Stimulated activated CD8-positive, alpha-beta memory T cell treated with anti-CD3 and anti-CD28 coated beads, Interleukin-2, amount 100 ng/mL, for 48 hours (primary cell): ENCODE data around the gene PEMT.

ENCODE experiments used
- DNase-seq, 2 donors: peaks; one replicate each; pipeline ENCODE4 v3.0.0-alpha.2; 2020; ENCODE audit warnings: low read depth in 2 of 2

Gene PEMT

DNA sequence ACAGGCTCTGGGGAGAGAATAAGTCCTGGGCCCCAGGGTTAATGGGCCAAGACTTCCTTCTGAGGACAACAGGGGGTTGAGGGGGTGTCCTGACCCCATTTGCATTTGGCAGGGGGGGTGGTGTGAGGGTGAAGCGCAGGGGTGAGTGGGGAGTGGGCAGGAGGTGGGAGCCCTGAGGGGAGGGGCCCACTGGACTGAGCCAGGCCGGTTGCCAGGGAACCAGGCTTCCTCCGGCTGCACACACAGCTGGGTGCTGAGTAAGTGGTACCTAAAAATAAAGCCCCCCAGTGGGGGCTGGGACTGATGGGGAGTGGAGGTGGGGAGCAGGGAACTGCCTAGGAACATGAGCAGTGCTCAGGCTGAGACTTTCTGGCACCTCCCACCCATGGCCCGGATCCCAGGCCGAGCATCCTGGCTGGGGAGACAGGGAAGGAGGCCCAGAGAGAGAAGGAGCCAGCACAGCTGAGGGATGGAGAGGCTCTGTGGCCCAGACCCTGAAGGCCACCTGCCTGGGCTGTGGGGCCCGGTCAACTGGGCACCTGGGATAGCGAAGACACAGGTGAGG, 87.9 kb downstream of the PEMT start:
- DNase-seq: no peak

DNA sequence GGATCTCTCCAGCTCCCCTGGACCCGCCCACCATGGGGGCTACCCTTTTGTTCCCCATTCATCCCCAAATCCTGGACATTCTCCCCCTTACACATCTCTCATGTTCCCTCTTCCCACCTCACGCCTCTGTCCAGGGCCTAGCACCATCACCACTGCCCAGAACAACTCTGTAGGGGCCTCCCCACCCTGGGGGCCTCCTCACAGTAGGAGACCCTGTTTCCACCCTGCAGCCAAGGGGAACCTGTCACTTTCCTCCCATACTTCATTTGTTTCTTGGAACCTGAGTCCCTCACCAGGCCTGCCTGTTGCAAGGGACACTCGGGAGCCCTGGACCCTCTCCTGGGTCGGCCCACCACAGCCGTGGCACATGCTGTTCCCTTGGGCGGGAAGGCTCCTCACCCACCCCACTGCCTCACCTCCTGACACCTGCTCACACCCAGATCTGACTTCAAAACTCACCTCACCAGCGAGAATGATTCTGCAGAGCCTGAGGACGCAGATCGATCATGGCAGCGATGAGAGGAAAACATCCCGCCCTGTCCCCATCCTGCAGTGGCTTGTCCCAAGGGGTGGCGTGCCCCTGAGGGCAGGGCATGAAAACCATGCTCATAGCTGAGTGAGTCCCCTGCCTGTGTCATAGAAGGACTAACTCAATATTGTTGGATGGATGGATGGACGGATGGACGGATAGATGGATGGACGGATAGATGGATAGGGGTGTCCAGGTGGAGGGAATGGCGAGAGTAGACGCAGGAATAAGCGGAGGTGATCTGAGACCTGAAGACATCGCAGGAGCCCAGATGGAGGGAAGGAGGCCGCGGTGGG, 88.6 kb downstream of the PEMT start:
- no peak for DNase-seq

DNA sequence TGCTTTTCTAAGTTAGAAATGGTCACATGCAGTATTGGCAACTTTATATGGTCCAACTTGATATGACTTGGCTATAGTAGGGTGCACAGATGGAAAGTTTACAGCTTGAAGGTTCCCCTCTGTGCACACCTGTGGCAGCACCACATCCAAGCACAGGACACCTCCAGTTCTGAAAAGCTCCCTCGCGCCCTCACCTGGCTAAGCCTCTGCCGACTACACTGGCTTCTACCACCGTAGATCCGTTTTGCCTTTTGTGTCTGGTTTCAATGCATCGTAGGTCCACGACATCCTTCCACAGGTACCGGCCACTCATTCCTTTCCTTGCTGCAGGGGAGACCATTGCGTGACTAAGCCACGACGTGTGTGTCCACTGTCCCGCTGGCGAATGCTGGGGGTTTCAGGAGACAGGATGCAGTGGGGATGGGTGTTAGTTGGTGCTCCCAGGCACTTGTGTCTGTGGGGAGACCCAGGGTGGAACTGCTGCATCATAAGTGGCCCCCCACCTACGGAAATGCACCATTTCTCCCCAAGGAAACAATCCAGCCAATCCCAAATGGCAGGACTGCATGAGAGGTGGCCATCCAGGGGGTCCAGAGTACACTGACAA, 90.4 kb downstream of the PEMT start:
- DNase-seq: no peak

DNA sequence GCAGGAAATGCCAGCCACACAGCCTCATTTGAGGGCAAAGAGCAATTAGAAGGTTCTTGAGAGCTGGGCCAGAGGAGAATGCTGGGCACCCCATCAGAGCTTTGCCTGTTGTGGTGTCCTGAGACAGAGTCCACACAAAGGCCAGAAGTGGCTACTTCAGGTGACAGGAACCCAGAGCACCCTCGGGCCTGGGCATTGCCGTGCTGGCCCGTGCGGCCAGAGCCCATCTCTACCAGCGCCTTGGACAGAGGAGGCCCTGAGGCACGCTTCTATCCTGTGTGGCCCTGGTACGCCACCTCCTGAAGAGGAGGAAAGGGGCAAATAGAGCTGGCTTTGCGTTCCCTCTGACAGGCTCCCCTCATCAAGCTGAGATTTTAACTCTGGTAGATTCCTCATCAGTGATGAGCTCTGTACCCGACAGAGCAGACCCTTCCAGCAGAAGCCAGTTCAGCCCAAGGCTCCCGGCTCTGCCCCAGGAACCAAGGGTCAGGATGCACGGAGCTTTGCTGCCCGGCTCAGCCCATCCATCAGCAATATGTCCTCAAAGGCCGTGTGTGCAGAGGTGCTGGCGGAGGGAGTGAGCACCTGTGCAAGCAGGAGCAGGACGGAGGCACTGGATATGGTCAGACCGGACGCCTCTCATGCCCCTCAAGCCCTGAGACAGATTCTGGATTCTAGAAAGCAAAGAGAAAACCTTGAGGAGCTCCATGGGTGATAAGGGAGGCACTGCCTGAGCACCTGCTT, 91.9 kb downstream of the PEMT start:
- DNase-seq: no peak

DNA sequence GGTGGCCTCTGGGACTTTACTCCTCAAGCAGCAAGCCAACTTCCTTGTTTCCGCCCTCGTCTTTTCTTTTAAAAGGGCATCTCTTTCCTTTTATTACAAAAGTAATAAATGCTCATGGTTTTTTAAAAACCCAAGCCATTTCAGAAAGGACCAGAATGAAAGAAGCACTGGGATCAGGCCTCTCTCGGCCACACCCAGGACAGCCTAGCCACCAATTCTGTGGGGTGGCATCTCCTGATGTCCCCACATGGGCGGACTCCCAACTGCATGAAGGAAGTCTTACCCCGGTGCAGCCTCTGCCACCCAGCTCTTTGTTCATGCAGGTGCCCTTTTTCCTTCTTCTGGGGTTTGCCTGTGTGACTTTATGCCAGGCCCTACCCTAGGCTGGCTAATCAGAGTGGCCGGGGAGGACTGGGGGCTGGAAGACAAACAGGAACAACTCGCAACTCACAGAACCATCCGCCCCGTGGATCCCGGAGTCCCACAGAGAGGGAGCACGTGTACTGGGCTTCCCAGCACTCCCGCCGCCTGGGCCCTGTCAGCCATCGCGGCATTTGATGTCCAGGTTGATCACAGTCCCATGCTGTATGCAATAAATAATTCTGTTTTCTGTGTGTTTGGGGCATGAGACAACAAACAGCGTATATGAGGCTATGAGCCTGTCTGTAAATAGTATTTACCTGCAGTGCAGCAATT, 92.8 kb downstream of the PEMT start:
- no peak for DNase-seq

DNA sequence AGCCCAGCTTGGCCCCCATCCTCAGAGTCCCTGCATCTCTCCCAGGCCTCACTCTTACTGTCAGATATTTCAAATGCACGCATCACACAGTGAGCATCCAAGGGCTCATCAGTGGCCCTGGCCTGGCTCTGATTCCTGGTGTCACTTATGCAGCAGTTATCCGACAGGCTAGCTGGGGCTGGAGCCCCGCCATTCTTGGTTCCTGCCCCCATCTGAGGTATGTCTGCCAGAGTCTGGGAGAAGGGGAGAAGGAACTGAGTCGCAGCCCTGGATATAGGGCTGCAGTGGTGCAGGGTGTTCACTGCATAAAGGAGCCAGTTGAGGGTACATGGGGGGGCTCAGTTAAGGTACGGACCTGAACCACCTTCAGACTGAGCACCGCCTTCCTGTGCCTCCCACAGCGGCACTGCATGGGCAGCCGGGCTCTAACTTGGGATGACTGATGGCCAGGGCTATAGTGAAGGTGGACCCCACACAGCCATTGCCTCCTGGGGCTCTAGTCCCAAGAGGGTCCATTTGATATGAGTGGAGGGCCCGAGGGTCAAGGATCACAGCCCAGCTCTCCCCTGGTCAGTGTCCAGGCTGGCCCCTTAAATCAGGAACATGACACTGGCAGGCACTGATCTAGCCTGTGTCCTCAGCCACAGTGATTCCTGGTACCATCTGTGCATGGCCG, 93.5 kb downstream of the PEMT start:
- DNase-seq: no peak

DNA sequence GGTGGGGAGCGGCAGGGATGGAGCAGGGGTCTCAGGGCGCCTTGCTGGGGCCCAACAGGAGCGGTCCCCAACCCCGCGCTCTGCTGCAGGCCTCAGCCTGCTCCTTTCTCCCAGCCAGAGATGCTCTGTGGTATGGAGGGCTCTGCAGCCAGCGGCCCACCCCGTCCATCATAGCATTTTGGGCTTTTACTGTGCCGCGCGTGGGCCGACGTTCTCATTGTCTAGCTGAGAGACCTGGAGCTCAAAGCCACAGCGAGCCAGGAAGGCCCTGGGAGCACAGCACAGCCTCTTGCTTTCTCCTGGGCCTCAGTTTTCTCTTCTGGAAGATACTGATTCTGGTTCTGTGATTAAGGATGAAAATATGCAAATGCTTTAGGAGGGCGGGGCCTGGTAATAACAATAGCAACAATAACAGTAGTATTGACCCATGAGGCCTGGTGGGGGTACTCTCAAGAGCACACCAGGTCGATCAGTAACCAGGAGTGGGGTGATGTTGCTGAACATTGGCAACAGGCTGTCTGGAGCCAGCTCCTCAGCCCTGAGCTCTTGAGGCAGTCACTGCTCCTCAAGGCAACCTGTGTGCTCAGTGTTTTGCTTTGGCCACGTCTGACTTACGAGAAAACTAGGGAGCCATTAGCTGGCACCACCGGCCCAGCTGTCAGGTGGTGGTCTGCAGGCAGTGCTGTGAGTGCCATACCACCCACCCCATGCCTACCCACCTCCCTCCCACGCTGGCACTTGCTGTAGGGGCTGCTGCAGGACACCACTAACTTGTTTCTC, 94.3 kb downstream of the PEMT start:
- DNase-seq: no peak

DNA sequence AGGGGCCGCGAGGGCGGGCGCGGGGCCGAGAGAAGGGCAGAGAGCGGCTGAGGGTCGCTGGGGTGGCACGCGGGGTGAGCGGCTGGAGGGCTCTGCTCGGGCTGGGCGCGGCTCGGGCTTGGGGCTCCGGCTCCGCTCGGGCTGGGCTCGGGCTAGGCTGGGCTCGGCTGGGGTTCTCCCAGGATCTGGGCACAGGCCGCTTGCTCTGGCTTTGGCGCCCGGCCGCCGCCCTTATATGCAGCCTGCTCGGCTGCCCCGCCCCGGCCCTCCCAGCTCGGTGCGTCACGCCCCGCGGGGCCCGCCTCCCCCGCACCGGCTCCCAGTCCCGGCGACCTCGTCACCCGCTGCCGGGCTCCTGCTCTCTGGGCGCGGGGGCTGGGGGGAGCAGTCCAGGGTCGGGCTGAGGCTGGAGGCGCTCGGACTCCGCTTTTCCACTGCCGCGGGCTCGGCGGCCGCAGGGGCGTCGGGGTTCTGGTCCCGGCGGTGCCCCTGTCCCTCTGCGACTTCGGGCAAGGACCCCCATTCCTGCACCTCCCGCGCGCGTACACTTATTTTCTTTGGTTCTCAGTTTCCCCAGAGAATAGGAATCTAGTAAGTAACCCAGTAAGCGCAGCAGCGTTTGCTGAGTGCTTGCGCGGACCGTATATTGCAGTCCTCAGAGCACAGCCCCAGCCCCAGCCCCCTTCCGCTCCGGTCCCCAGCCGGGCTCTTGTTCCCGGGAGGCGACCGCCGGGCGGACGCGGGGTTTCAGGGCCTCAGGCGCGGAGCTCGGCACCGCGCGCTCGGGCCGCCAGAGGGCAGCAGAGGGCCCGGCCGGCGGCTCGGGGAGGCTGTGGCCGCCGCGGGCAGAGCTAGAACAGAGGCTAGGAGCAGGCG, 95.1 kb downstream of the PEMT start, which contains the start of gene RASD1:
Gene RASD1 (minus strand): TSS at position 207 of the 876 bp plus-strand sequence. CDS start 214 bp downstream, outside the sequence.
- DNase-seq: peak; percentile 74 to 80

DNA sequence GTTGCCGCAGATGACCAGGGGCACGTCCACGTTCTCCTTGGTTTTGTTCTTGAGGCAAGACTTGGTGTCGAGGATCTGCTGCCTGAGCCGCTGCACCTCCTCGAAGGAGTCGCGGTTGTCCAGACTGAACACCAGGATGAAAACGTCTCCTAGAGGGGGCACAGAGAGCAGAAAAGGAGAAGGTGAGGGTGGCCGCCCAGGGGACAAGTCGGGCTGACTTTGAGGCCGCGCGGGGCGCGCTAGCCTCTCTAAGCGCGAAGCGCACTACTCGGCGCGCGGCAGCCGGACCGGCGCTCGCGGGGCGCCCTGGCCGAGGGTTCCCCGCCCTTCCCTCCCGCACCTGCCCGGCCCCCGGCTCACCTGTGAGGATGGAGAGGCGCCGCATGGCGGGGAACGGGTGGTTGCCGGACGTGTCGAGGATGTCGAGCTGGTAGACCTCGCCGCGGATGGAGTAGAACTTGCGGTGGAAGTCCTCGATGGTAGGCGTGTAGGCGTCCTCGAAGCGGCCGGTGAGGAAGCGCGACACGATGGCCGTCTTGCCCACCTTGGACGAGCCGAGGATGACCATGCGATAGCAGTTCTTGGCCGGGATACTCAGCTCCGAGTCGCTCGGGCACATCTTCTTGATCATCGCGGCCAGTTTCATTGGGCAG, 95.8 kb downstream of the PEMT start:
- DNase-seq: no peak

DNA sequence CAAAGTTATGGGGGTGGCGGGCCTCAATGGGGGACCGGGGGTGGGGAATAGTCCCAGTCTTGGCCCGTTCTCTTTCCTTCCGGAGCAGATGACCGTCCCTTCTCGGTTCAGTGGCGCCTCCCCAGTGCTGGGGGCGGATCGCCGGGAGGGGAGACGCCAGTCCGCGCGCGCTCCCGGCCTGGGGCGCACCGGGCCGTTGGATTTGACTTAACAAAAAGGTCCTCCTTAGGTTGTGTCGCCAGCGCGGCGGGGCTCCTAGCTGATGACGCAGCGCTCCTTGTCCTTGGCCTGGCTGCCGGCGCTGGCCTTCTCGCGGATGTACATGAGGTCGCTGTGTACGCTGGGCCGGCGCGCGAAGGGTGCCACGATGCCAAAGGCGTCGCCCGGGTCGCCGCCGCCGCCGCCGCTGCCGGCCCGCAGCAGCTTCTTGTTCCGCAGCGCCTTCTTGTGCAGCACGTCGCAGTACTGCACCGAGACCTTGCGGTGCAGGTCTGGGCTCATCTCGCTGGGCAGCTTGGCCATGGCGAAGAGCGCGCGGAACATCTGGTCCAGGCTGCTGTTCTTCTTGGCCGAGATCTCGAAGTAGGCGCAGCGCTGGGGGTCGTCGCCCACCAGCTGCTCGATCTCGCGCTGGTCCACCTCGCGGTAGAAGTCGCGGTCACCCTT, 96.5 kb downstream of the PEMT start:
- no peak for DNase-seq

DNA sequence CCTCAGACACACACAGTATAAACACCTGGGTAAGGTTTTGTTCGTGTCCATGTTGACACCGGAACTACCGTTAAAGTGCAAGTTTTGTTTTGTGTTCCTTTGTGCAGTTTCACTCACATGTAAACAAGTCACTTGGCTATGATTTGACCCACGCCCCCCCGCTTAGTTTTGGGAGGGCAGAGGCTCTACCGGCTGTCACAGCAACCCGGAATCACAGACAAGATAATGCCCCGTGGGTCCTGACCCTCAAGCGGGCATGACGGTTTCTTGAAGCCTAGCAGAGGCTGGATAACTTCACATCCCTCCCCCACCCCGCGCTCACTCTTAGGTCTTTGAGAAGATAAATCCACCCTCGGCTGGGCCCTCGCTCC, 97.0 kb downstream of the PEMT start:
- no peak for DNase-seq

DNA sequence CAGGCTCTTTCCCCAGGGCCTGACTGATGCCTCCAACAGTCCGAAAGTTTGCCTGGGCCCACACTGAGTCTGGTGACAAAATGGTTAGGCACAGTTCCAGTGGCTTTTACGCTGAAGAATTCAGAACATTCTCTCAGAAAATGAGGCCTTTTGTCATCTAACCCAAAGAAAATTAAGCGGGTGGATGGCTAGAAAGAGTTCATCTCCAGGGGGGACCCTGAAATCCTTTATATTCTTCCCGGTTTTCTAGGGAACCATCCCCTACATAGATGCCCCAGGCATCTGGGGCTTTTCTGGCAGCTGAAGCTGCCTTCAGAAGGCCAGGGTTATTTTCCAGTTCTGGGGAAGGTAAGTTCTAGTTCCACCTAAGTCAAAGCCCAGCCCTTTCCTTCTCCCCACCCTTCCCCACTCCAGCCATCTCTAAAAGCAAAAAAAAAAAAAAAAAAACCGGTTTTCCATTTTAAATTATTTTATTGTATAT, 97.5 kb downstream of the PEMT start:
- no peak for DNase-seq

DNA sequence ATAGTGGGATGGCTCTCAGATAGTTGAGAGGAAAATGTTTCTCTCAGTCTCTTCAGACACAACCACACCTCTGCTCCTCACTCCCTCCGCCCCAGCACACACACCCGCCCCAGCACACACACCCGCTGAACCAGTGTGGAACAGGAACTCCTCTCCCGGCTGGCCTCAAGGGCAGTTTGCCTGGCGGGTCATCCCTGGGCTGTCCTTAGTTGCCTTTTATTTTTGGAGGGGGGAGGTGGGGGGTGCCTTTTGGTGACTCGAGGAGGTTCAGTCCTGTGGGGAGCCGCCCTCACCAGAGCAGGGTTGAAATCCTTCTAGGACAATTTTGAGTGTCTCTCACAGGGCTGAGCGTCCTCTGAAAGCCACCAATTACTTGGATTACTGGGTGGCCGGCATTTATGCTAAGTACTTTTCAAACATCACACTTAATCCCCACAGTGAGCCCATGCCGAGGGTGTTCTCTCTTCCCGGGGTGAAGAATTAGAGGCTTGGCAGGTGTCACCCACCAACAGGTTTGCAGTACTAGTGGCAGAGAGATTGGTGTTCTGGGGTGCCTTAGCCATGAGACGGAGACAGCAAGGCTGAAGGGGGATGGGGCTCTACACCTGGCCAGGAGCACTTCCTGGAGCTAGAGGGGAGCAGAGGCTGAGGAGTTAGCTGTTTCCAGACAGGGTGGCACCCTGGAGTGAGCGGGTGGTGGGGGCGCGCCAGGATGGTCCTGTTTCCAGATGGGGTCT, 98.1 kb downstream of the PEMT start:
- no peak for DNase-seq

DNA sequence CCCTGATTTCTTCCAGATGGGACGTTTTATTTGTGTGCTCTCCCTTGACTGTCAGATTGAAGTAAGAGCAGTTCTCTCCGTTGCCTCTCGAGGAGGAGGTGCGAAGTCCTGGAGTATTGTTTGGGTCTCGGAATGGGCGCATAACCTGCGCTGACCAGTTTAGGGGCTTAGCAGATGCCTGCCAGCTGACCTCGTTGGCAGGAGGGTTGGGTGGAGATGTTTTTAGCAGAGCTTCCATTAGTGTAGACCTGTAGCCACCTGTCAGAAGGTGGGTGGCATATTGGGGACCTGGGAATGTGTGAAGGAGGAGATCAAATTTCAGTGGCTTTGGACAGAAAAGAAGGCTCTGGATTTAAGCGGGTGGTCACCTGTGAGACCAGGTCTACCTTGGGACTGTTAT, 98.9 kb downstream of the PEMT start:
- DNase-seq: no peak

DNA sequence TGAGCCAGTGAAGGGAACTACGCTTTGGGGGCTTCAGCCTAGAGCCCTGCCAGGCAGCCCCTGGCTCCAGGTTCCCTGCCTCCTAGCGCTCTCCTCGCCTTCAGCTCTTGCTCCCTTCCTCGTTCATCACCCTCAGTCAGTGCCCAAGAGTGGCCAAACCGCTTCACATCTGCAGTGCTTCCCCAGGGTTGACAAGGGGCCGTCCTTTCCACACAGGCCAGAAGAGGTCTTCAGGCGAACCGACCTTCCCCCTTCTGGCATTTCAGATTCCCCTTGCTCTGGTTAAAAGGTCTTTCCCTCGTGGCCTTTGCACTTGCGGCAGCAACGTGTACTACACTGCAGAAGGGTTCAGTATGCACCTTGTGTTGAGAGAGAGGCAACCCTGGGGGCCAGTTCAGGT, 99.4 kb downstream of the PEMT start:
- DNase-seq: no peak

DNA sequence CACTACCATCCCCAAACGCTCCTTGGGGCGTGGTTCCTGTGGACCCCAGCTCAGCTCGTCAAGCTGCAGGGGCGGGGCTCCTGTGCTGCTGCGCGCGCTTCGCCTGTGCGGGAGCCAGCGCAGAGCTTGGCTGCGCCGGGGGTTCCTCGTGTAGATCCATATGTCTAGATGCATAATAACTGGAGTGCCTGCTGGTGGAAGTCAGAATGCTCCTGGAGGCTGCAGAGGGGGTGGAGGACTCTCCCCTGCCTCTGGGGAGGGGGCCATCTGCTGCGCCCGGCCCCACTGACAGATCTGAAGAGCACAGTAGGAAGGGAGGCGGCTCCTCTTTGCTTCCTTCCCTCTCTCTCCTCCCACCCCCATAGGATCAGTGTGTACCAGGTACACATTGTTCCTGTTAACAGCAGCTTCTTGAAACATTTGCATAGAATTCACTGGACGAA, 99.9 kb downstream of the PEMT start:
- no peak for DNase-seq

DNA sequence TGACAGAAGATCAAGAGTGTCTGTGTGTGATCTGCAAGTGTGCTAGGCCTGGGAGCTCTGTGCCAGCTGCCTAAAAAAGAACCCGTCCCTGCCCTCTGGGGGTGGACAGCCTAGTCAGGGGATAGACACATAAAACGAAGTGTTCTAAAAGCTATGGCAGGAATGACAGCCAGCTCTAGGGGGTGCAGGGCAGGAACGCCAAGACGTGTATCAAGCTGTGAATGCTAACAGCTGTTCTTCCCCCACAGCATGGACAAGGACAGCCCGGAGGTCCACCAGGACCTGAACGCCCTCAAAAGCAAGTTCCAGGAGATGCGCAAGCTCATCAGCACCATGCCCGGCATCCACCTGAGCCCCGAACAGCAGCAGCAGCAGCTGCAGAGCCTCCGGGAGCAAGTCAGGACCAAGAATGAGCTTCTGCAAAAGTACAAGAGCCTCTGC, 100.5 kb downstream of the PEMT start:
- DNase-seq: no peak
